GM12878 (cell line): Measurements from ENCODE around the gene NOS1. TPM values are rescaled to one million over a fixed set of nuclear protein-coding genes. Genes with fewer than 3 reads are reported as not detected.

Experiments
- ATAC-seq: fragments of 200-7000 bp; cut with Tn5 transposase; 3 replicates; pipeline ENCODE4 v1.9.1; 2020; ENCODE audit warnings: mild to moderate bottlenecking, moderate library complexity
- BruUV-seq: library from RNA; stranded (reverse); fragments of 400-500 nt; replicated peaks from 2 replicates; lab custom pipeline; 2021; lab: Mats Ljungman, UMichigan
- CTCF ChIA-PET: fragments of 300-600 bp; sonication (Branson Sonifier 250); formaldehyde crosslinking; extraction: SDS; loops from one replicate; lab custom pipeline; 2021; ENCODE audit warnings: inconsistent platforms; lab: Yijun Ruan, JAX
- POLR2A ChIA-PET: fragments of 350-600 bp; formaldehyde crosslinking; extraction: SDS; loops from one replicate; lab custom pipeline; 2021; ENCODE audit warnings: inconsistent platforms; lab: Charles Lee
- RAD21 ChIA-PET: fragments of 300-600 bp; sonication (Branson Sonifier 250); formaldehyde crosslinking; loops from one replicate; lab custom pipeline; 2023; ENCODE audit warnings: antibody characterized with exemption; ENCODE audit not compliant: unreplicated experiment; lab: Charles Lee
- SMC1A ChIA-PET: fragments of 300-600 bp; sonication (Branson Sonifier 250); formaldehyde crosslinking; loops from one replicate; lab custom pipeline; 2023; ENCODE audit not compliant: unreplicated experiment, uncharacterized antibody; lab: Charles Lee
- DNase-seq: peaks from one replicate; pipeline ENCODE4 v3.0.0-alpha.2; 2011; ENCODE audit warnings: low read depth, low spot score
- FAIRE-seq: peaks from 3 replicates; lab custom pipeline; 2011; peaks lifted over from hg19 to GRCh38; lab: Jason Lieb, UNC
- H2AFZ ChIP-seq: 2 replicates; pipeline ENCODE4 v1.6.0; 2011; ENCODE audit warnings: low read depth, low read length, control low read depth; ENCODE audit not compliant: control insufficient read depth
- H3K27ac ChIP-seq: 2 replicates; pipeline ENCODE4 v1.5.1; 2011; ENCODE audit warnings: control low read depth; ENCODE audit not compliant: control insufficient read depth, insufficient read depth
- H3K27me3 ChIP-seq, 2 experiments: replicated peaks in 1 of 2; 2 replicates each; pipeline versions ENCODE4 v1.6.0 to v1.6.1; 2011; ENCODE audit warnings: low read length in 1 of 2; ENCODE audit not compliant: control insufficient read depth in 2 of 2, insufficient read depth in 2 of 2
- H3K36me3 ChIP-seq, 2 experiments: 2 replicates each; pipeline ENCODE4 v1.5.1; 2011; ENCODE audit warnings: low read length in 1 of 2; ENCODE audit not compliant: control insufficient read depth in 2 of 2, insufficient read depth in 2 of 2
- H3K4me1 ChIP-seq: 2 replicates; pipeline ENCODE4 v1.6.1; 2011; ENCODE audit warnings: mild to moderate bottlenecking, low read length, moderate library complexity, mixed read lengths; ENCODE audit not compliant: control insufficient read depth, insufficient read depth
- H3K4me2 ChIP-seq: 2 replicates; pipeline ENCODE4 v1.6.0; 2011; ENCODE audit warnings: control low read depth; ENCODE audit not compliant: control insufficient read depth, insufficient read depth
- H3K4me3 ChIP-seq: fragments of 200-600 bp; sonication (generic); 2 replicates; pipeline ENCODE4 v1.5.1; 2016
- H3K79me2 ChIP-seq: 2 replicates; pipeline ENCODE4 v1.6.0; 2011; ENCODE audit warnings: low read length; ENCODE audit not compliant: control insufficient read depth, insufficient read depth
- H3K9ac ChIP-seq: 2 replicates; pipeline ENCODE4 v1.8.0; 2011; ENCODE audit warnings: low read length, control low read depth, mixed read lengths; ENCODE audit not compliant: control insufficient read depth, insufficient read depth
- H3K9me3 ChIP-seq: replicated peaks from 3 replicates; pipeline ENCODE4 v1.5.1; 2011; ENCODE audit warnings: mild to moderate bottlenecking, low read length; ENCODE audit not compliant: control insufficient read depth, insufficient read depth
- H4K20me1 ChIP-seq: 2 replicates; pipeline ENCODE4 v1.6.0; 2011; ENCODE audit not compliant: control insufficient read depth, insufficient read depth
- DPF2 ChIP-seq: fragments of 450-650 bp; IDR thresholded peaks from 2 replicates; pipeline ENCODE4 v1.6.1; 2017; ENCODE audit warnings: mild to moderate bottlenecking
- EGR1 ChIP-seq, 2 experiments: IDR thresholded peaks; 1 replicate in 1 of 2; 2 replicates in 1 of 2; pipeline ENCODE4 v1.6.1; 2011 to 2012; ENCODE audit warnings: low read depth in 2 of 2, low read length in 2 of 2, borderline replicate concordance in 1 of 2, mild to moderate bottlenecking in 1 of 2, moderate library complexity in 1 of 2
- FOS ChIP-seq: IDR thresholded peaks from 3 replicates; pipeline ENCODE4 v1.6.1; 2011; ENCODE audit warnings: borderline replicate concordance; ENCODE audit not compliant: insufficient read length; ENCODE audit errors: extremely low read depth
- KDM1A ChIP-seq: fragments of 200-600 bp; sonication (generic); IDR thresholded peaks from 2 replicates; pipeline ENCODE4 v1.6.1; 2016; ENCODE audit warnings: borderline replicate concordance
- MTA3 ChIP-seq: IDR thresholded peaks from 2 replicates; pipeline ENCODE4 v1.6.1; 2012; ENCODE audit warnings: low read length, inconsistent platforms, borderline replicate concordance
- NFXL1 ChIP-seq: fragments of 450-650 bp; IDR thresholded peaks from 2 replicates; pipeline ENCODE4 v1.6.1; 2017; ENCODE audit warnings: antibody characterized with exemption, mild to moderate bottlenecking, borderline replicate concordance
- POLR2A ChIP-seq: IDR thresholded peaks from 2 replicates; pipeline ENCODE4 v1.6.1; 2011; ENCODE audit warnings: low read depth, mild to moderate bottlenecking, low read length
- STAT3 ChIP-seq: IDR thresholded peaks from 2 replicates; pipeline ENCODE4 v1.6.1; 2011; ENCODE audit warnings: low read depth, low read length, improper control_type of control experiment
- SUZ12 ChIP-seq: fragments of 200-600 bp; sonication (generic); IDR thresholded peaks from one replicate; pipeline ENCODE4 v1.6.1; 2018; ENCODE audit warnings: antibody characterized with exemption, mild to moderate bottlenecking; ENCODE audit not compliant: unreplicated experiment
- TBL1XR1 ChIP-seq: IDR thresholded peaks from 2 replicates; pipeline ENCODE4 v1.6.1; 2012; ENCODE audit warnings: low read depth, low read length, improper control_type of control experiment
- ZNF274 ChIP-seq: IDR thresholded peaks from one replicate; pipeline ENCODE4 v1.8.0; 2011; ENCODE audit not compliant: insufficient read length, insufficient read depth
- WGBS: methylation state at CpG from one replicate; pipeline ENCODE4 v1.1.6; 2016; ENCODE audit warnings: low lambda C conversion rate; ENCODE audit not compliant: insufficient replicate concordance, insufficient coverage; ENCODE audit errors: missing lambda C conversion rate; 5-methylcytosine and 5-hydroxymethylcytosine counted together
- in situ Hi-C: fragments of 300-500 bp; cut with MboI; formaldehyde crosslinking; loops from 9 replicates; pipeline ENCODE4 v1.14.3; 2018; ENCODE audit warnings: mixed read lengths
- intact Hi-C: fragments of 100-400 bp; cut with micrococcal nuclease; formaldehyde crosslinking; loops from one replicate; pipeline ENCODE4 v1.14.2; 2022; ENCODE audit not compliant: unreplicated experiment
- polyA plus RNA-seq, 11 experiments: library from polyadenylated mRNA; depleted of rRNA in 4 of 11; unstranded in 6 of 11; stranded (reverse) in 5 of 11; fragments of >200 nt; fragmentation: Nextera tagmentation in 4 of 11; fragmentation: Illumina TruSeq in 1 of 11; extraction: Ambion mirVana in 4 of 11; extraction: Trizol in 1 of 11; gene quantifications; 1 replicate in 1 of 11; 2 replicates in 10 of 11; pipeline versions ENCODE4 v1.2.1 to v1.2.3, GENCODE V29; 2011 to 2016; ENCODE audit warnings: inconsistent platforms in 2 of 11, missing spikeins in 2 of 11, low read depth in 1 of 11
- total RNA-seq, 4 experiments: library from RNA; depleted of rRNA in 3 of 4; stranded (reverse); fragments of >200 nt in 3 of 4; fragmentation: Illumina TruSeq in 1 of 4; extraction: Trizol in 1 of 4; gene quantifications; 2 replicates each; pipeline versions ENCODE4 v1.2.1 to v1.2.3, GENCODE V29; 2013 to 2021
- TF ChIP-seq, protein P1 (sequence below): fragments of 450-650 bp; IDR thresholded peaks from 2 replicates; pipeline ENCODE4 v1.6.1; 2017; ENCODE audit warnings: mild to moderate bottlenecking
- TF ChIP-seq, protein P2 (sequence below): fragments of 450-650 bp; formaldehyde crosslinking; IDR thresholded peaks from 2 replicates; pipeline ENCODE4 v1.4.0; 2022; ENCODE audit warnings: mild to moderate bottlenecking, moderate library complexity
- TF ChIP-seq, protein P3 (sequence below): IDR thresholded peaks from 2 replicates; pipeline ENCODE4 v1.6.1; 2012; ENCODE audit warnings: low read depth, low read length, improper control_type of control experiment

NOS1 gene
- total and polyA plus RNA-seq, 10 of the 15 experiments (the other 5 are each of a cell fraction or from before 2014, with no cell fraction given): under 0.01 to 0.04 (median 0.01) TPM; not detected in 7

DNA sequence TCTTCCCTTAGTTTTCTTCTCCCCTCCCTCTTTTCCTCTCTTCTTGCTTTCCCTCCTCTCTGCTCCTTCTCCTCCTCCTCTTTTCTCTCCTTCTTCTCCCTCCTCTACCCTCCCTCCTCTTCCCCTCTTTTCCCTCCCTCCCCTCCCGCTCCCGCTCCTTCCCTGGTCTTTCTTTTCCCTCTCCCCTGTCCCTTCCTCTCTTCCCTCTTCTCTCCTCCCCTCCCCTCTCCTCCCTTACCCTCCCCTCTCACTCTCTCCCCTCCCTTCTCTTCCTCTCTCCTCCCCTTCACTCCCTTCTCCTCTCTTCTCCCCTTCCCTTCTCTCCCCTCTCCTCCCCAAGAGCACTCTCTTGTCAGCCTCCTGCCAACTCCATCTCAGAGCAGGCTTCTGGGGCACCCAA lies 153.8 kb downstream of the NOS1 start (continued):
- TF ChIP-seq, protein P1, sequence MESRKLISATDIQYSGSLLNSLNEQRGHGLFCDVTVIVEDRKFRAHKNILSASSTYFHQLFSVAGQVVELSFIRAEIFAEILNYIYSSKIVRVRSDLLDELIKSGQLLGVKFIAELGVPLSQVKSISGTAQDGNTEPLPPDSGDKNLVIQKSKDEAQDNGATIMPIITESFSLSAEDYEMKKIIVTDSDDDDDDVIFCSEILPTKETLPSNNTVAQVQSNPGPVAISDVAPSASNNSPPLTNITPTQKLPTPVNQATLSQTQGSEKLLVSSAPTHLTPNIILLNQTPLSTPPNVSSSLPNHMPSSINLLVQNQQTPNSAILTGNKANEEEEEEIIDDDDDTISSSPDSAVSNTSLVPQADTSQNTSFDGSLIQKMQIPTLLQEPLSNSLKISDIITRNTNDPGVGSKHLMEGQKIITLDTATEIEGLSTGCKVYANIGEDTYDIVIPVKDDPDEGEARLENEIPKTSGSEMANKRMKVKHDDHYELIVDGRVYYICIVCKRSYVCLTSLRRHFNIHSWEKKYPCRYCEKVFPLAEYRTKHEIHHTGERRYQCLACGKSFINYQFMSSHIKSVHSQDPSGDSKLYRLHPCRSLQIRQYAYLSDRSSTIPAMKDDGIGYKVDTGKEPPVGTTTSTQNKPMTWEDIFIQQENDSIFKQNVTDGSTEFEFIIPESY: no peak
- TF ChIP-seq NFXL1 (no peak), KDM1A (no peak)
- TF ChIP-seq, protein P2, sequence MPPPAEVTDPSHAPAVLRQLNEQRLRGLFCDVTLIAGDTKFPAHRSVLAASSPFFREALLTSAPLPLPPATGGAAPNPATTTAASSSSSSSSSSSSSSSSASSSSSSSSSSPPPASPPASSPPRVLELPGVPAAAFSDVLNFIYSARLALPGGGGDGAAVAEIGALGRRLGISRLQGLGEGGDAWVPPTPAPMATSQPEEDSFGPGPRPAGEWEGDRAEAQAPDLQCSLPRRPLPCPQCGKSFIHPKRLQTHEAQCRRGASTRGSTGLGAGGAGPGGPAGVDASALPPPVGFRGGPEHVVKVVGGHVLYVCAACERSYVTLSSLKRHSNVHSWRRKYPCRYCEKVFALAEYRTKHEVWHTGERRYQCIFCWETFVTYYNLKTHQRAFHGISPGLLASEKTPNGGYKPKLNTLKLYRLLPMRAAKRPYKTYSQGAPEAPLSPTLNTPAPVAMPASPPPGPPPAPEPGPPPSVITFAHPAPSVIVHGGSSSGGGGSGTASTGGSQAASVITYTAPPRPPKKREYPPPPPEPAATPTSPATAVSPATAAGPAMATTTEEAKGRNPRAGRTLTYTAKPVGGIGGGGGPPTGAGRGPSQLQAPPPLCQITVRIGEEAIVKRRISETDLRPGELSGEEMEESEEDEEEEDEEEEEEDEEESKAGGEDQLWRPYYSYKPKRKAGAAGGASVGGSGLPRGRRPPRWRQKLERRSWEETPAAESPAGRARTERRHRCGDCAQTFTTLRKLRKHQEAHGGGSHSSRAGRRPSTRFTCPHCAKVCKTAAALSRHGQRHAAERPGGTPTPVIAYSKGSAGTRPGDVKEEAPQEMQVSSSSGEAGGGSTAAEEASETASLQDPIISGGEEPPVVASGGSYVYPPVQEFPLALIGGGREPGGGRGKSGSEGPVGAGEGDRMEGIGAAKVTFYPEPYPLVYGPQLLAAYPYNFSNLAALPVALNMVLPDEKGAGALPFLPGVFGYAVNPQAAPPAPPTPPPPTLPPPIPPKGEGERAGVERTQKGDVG (CRISPR knock-in tag): no peak
- TF ChIP-seq, protein P3, sequence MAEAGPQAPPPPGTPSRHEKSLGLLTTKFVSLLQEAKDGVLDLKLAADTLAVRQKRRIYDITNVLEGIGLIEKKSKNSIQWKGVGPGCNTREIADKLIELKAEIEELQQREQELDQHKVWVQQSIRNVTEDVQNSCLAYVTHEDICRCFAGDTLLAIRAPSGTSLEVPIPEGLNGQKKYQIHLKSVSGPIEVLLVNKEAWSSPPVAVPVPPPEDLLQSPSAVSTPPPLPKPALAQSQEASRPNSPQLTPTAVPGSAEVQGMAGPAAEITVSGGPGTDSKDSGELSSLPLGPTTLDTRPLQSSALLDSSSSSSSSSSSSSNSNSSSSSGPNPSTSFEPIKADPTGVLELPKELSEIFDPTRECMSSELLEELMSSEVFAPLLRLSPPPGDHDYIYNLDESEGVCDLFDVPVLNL: no peak

DNA sequence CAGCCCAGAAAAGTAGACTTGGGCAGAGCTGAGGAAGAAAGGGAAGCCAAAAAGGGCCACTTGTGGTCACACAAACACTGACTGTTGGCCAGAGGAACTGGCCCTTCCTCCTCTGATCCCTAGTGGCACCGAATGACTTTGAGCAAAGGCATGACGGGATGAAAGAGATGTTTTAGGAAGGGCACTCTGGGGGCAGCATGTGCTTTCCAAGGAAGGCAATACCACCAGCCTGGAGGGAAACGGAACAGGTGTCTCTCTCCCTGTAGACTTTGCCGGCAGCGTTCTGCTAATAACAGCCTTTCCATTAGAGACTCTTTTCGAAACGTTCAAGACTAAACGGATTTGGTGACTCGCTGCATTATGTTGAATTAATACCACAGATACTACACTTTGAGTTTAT lies 158.9 kb downstream of the NOS1 start:
- Histone ChIP-seq H3K4me1 (no peaks in the 10 kb centered on the region), H3K9ac (no peak overlapping the region), H3K4me2 (no peak overlapping the region), H3K27me3 (no peaks in the 10 kb centered on the region; a peak in 1 of 4 replicates), H3K27ac (no peak overlapping the region), H3K4me3 (no peak overlapping the region), H3K36me3 (no peaks in the 10 kb centered on the region), H3K79me2 (no peaks in the 10 kb centered on the region), H4K20me1 (no peaks in the 10 kb centered on the region), H2AFZ (no peak overlapping the region), H3K9me3 (no peaks in the 10 kb centered on the region)
- no peak for FAIRE-seq
- ATAC-seq: no peak
- RAD21 ChIA-PET: no interaction called here
- POLR2A ChIA-PET: no interaction called here
- CTCF ChIA-PET: interaction anchor here (0.6 to 3.6 kb wide), 3 partner anchors 9 to 1224 kb away, joined by 3 to 11 read pairs (median 4); no protein-coding TSS in a partner anchor
- SMC1A ChIA-PET: no interaction called here
- in situ Hi-C loops: no loop called here
- intact Hi-C loops: no loop called here
- no peak for DNase-seq
- BruUV-seq: no TSS peak
- WGBS: 55% methylated on average over 9 of the region's 9 CpGs
- TF ChIP-seq EGR1 (IDR thresholded peaks at IDR 0.05; ENCODE audit: borderline replicate concordance in 1 of 2, low read depth in 2 of 2, low read length in 2 of 2) (no peak), FOS (no peak), ZNF274 (no peak), MTA3 (no peak), SUZ12 (no peak), STAT3 (no peak), TBL1XR1 (no peak), POLR2A (no peak), DPF2 (no peak)
- TF ChIP-seq, protein P3: no peak
